Measurements from ENCODE around the gene SAPCD2.

DNA sequence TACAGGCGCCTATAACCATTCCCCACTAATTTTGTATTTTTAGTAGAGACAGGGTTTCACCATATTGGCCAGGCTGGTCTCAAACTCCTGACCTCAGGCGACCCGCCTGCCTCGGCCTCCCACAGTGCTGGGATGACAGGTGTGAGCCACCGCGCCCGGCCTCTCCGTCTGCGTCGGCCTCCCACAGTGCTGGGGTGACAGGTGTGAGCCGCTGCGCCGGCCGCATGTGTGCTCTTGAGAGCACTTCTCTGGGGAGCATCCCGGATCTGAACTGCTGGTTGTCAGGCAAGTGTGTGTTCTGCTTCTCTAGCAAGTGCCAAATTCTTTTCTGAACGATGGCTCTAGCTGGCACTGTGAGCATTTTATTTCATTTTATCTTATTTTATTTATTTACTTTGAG, 12.8 kb downstream of the SAPCD2 start:
- no peak for TF ChIP-seq POLR2A (IDR thresholded peaks at IDR 0.05)
- TF ChIP-seq, protein P1, sequence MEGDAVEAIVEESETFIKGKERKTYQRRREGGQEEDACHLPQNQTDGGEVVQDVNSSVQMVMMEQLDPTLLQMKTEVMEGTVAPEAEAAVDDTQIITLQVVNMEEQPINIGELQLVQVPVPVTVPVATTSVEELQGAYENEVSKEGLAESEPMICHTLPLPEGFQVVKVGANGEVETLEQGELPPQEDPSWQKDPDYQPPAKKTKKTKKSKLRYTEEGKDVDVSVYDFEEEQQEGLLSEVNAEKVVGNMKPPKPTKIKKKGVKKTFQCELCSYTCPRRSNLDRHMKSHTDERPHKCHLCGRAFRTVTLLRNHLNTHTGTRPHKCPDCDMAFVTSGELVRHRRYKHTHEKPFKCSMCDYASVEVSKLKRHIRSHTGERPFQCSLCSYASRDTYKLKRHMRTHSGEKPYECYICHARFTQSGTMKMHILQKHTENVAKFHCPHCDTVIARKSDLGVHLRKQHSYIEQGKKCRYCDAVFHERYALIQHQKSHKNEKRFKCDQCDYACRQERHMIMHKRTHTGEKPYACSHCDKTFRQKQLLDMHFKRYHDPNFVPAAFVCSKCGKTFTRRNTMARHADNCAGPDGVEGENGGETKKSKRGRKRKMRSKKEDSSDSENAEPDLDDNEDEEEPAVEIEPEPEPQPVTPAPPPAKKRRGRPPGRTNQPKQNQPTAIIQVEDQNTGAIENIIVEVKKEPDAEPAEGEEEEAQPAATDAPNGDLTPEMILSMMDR (IDR thresholded peaks at IDR 0.05) = no peak
